ENCODE data around the gene LAMA4. TPM values are rescaled to one million over a fixed set of nuclear protein-coding genes. Genes with fewer than 3 reads are reported as not detected.

The LAMA4 gene
- total RNA-seq, 6 experiments from 2014 or later = 80.6 to 130 (median 89.8) TPM

GRCh38 chr6:112193535-112194051 is 60.8 kb downstream of the LAMA4 start:
- Mint-ChIP-seq H3K36me3 (ENCODE audit: low read depth) (peaks cover 15% of the 10 kb centered on the region; the same call in 1 of the 2 replicates), H3K27ac (no peak overlapping the region), H3K4me3 (no peak overlapping the region), H3K4me1 (ENCODE audit: low read depth) (peaks cover 20% of the 10 kb centered on the region), H3K27me3 (ENCODE audit: insufficient read depth) (no peaks in the 10 kb centered on the region; the same call in 1 of the 2 replicates), H3K9me3 (no peaks in the 10 kb centered on the region)
- no peak for DNase-seq
- no peak for TF ChIP-seq CTCF (IDR thresholded peaks at IDR 0.05)

- H3K27me3 Mint-ChIP-seq (ENCODE audit: insufficient read depth) = no peaks in the 10 kb centered on the region; the same call in 1 of the 2 replicates
- H3K4me3 Mint-ChIP-seq = no peak overlapping the region
- TF ChIP-seq CTCF (IDR thresholded peaks at IDR 0.05) = no peak
- peaks cover 21% of the 10 kb centered on the region for H3K4me1 Mint-ChIP-seq (ENCODE audit: low read depth)
- no peaks in the 10 kb centered on the region for H3K9me3 Mint-ChIP-seq
- H3K36me3 Mint-ChIP-seq (ENCODE audit: low read depth) = peaks cover 13% of the 10 kb centered on the region
- no peak overlapping the region for H3K27ac Mint-ChIP-seq
- no peak for DNase-seq
Observed at GRCh38 chr6:112193117-112193516, 61.2 kb downstream of the LAMA4 start.

- no peak overlapping the region for H3K4me3 Mint-ChIP-seq
- no peaks in the 10 kb centered on the region for H3K9me3 Mint-ChIP-seq
- no peak overlapping the region for H3K27ac Mint-ChIP-seq
- H3K27me3 Mint-ChIP-seq (ENCODE audit: insufficient read depth) = peaks cover 2% of the 10 kb centered on the region; the same call in 1 of the 2 replicates
- no peak for TF ChIP-seq CTCF (IDR thresholded peaks at IDR 0.05)
- peaks cover 13% of the 10 kb centered on the region for H3K36me3 Mint-ChIP-seq (ENCODE audit: low read depth)
- H3K4me1 Mint-ChIP-seq (ENCODE audit: low read depth) = peaks cover 21% of the 10 kb centered on the region
- no peak for DNase-seq
Observed at GRCh38 chr6:112191509-112192020, 62.8 kb downstream of the LAMA4 start.

- Mint-ChIP-seq H3K27ac (no peak overlapping the region), H3K9me3 (no peaks in the 10 kb centered on the region), H3K27me3 (ENCODE audit: insufficient read depth) (peaks cover 2% of the 10 kb centered on the region; the same call in 1 of the 2 replicates), H3K4me3 (no peak overlapping the region), H3K4me1 (ENCODE audit: low read depth) (peaks cover 21% of the 10 kb centered on the region), H3K36me3 (ENCODE audit: low read depth) (peaks cover 13% of the 10 kb centered on the region)
- no peak for TF ChIP-seq CTCF (IDR thresholded peaks at IDR 0.05)
- no peak for DNase-seq
Observed at GRCh38 chr6:112190164-112190563, 64.2 kb downstream of the LAMA4 start.

GRCh38 chr6:112189494-112189893 is 64.9 kb downstream of the LAMA4 start:
- H3K9me3 Mint-ChIP-seq = no peaks in the 10 kb centered on the region
- no peak for TF ChIP-seq CTCF (IDR thresholded peaks at IDR 0.05)
- peaks cover 21% of the 10 kb centered on the region for H3K4me1 Mint-ChIP-seq (ENCODE audit: low read depth)
- H3K27me3 Mint-ChIP-seq (ENCODE audit: insufficient read depth) = peaks cover 2% of the 10 kb centered on the region; the same call in 1 of the 2 replicates
- H3K27ac Mint-ChIP-seq = no peak overlapping the region; the same call in 1 of the 2 replicates
- H3K4me3 Mint-ChIP-seq = no peak overlapping the region
- H3K36me3 Mint-ChIP-seq (ENCODE audit: low read depth) = peaks cover 13% of the 10 kb centered on the region
- no peak for DNase-seq

Measured in HFFc6 (cell line).